ENCODE measurements around the gene PDE4B.

PDE4B gene

DNA sequence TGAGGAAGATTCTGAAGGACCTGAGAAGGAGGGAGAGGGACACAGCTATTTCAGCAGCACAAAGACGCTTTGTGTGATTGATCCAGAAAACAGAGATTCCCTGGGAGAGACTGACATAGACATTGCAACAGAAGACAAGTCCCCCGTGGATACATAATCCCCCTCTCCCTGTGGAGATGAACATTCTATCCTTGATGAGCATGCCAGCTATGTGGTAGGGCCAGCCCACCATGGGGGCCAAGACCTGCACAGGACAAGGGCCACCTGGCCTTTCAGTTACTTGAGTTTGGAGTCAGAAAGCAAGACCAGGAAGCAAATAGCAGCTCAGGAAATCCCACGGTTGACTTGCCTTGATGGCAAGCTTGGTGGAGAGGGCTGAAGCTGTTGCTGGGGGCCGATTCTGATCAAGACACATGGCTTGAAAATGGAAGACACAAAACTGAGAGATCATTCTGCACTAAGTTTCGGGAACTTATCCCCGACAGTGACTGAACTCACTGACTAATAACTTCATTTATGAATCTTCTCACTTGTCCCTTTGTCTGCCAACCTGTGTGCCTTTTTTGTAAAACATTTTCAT is 579.9 kb downstream of the PDE4B start:
- DNase-seq = peak; percentile 37

DNA sequence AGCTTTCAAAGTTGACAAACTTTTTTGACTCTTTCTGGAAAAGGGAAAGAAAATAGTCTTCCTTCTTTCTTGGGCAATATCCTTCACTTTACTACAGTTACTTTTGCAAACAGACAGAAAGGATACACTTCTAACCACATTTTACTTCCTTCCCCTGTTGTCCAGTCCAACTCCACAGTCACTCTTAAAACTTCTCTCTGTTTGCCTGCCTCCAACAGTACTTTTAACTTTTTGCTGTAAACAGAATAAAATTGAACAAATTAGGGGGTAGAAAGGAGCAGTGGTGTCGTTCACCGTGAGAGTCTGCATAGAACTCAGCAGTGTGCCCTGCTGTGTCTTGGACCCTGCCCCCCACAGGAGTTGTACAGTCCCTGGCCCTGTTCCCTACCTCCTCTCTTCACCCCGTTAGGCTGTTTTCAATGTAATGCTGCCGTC is 580.5 kb downstream of the PDE4B start:
- DNase-seq = peak; percentile 48

DNA sequence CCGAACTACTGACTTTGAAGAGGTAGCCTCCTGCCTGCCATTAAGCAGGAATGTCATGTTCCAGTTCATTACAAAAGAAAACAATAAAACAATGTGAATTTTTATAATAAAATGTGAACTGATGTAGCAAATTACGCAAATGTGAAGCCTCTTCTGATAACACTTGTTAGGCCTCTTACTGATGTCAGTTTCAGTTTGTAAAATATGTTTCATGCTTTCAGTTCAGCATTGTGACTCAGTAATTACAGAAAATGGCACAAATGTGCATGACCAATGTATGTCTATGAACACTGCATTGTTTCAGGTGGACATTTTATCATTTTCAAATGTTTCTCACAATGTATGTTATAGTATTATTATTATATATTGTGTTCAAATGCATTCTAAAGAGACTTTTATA is 581.5 kb downstream of the PDE4B start:
- DNase-seq = peak; percentile 83

DNA sequence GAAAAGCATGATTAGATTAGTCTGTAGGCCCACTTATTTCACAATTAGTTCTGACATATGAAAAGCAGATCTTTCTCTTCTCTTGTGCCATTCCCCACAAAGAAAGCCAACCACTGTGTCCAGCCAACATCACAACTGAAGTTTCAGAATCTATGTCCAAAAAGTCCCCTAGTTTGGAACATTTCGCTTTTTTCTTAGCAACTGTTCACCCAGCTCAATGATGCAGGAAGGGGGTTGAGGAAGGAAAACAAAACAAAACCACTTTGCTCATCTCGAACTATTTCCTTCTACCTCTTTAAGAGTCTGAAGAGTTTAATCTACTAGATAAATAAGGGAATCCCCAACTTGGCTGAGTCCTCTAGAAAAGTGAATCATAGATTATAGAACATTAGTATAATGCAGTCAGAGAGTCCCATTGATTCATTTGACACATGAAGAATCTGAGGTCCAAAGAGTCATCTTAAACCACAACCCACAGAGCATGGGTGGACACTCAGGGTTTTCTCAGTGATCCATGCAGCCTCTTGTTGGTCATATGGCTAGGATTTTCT is 581.9 kb downstream of the PDE4B start:
- DNase-seq = peak; percentile 94

DNA sequence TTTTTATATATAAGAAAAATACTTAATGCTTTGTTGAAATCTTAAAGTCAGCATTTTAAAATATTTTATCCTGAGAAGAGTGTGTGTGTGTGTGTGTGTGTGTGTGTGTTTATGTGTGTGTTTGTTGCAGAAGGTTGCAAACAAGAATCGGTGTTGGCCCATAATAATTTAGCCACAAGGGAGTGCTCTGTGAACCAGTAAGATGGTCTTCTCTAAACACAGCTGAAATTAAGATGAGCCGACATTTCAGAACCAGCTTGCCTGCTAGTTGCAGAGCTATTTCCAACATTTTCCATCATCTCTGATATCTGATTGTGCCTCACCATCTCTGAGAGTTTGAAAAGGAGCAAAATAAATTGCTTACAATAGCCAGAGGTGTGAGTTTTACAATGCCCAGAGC is 582.4 kb downstream of the PDE4B start:
- no peak for DNase-seq

DNA sequence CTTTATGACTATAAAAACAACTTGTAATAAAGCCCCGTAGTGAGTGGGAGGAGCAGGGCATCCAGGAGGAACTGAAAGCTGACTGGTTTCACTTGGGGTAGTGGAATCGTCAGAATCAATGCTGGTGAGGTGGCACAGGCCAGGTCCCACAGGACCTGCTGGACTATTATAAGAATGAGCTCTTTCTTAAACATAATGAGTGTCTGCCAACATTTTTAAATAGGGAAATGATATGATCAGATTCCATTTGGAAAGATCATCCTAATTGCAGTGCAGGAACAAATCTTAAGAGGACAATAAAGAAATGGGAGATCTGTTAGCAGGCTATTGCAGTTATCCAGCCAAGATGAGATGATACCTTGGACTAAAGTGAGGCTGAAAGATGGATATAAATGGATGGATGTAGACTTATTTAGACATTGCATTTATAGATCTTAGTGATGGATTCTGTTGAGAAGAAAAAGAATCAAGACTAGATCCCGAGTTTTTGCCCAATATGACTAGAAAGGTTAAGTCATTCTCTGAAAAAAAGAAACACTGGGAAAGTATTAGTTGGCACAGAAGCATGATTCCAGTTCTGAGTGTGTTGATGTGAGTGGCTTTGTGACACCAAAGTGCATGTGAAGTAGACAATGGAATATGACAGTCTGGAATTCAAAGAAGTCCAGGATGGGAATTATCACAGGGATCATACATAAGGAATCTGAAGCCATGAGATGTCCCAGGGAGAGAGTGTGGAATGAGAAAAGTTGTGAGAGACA is 587.9 kb downstream of the PDE4B start:
- DNase-seq = peak; percentile 97

DNA sequence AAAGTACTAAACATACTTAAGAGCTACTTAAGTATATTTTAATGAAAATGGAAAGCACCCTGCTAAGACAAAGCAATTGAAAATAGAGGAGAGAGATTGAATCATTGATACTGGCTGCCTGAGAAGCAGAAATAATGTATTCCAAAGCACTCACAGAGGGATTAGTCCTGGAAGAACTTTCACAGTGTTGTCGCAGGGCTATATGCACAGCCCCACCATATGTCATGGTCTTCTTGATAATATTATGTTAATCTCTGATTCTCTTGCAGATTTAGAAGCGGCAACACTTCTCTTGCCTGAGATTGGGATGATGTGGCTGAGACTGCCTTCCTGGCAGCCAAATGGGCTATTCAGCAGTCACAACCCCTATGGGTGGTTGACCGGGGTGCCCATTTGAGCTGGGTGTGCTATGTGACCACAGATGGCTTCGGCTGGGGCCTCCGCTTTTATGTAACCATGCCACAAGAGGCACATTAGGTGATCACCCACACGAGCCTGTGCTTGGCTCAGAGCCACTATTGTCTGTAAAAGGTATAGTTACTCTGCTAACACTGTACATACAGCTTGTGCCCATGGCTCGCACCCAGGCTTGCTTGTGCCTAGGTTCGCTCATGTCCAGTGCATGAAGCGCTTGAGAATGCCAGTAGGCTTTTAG is 589.1 kb downstream of the PDE4B start:
- no peak for DNase-seq

DNA sequence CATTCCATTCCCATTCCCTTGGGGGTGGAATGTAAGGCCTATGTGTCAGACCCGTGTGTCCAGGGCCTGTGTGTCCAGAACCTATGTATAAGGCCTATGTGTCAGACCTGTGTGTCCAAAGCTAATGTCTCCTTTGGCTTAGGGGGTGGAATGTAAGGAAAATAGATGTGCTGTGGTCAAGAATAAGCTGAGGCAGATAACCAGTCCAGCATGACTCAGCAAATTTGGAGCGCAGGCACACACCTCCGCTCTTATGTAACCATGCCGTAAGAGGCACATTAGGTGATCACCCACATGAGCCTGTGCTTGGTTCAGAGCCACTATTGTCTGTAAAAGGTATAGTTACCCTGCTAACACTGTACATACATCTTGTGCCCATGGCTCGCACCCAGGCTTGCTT is 590.5 kb downstream of the PDE4B start:
- DNase-seq = no peak

DNA sequence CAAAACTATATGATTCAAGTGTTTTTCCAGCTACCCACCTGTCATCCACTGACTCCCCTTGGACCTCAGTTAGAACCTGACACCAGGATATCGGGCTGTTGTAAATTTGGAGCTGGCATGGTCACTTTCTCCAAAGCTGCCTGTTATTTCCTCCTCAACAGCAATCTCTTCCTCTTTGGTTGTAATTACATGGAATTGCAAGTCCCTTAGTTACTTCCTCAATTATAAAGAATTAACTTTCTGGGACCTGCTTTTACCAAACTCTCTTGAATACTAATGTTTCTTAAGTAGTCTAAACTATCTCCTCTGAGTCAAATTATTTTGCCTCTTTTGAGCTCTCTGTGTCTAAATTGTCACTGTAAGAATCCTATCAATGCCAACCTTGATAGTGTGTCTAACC is 590.9 kb downstream of the PDE4B start:
- peak; percentile 73 for DNase-seq

DNA sequence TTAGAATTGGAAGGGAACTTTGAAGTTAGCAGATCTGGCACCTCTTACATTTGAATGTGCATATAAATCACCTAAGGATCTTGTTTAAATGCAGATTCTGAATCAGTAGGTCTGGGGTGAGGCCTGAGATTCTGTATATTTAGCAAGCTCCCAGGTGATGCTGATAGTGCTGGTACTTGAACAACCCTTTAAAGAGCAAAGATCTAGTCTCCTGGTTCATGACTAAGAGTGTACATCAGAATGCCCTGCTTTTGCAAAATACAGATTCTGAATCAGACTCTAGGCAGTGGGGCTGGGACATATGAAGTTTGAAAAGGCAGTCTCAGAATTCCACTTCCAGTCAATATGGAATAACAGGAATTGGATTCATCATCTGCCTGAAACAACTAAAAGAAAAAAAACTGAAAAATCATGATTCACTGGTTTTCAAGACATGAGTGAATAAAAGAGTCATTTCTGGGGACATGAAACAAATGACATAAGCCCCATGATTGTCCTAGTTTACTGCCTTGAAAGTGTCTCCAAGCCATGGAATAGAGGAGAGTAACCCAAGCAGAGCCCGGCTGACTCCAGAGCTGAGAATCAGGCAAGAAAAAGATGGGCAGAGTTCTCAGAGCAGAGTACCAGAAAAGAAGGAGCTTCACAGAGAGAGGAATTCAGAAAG is 591.7 kb downstream of the PDE4B start:
- peak; percentile 39 for DNase-seq

DNA sequence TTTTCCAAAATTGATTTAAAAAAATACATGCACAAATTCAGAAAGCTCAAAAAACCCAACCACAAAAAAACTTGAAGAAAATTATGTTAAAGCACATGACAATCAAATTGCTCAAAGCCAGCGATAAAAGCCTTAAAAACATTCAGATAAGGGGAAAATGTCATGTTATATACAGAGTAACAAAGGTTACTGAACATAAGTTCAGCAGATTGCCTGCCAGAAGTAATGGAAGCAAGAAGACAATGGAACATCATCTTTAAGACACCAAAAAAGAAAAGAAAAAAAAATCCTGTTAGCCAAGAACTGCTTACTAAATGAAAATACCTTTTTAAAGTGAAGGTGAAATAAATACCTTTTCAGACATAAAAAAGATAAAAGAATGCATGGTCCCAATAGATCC is 594.0 kb downstream of the PDE4B start:
- no peak for DNase-seq

DNA sequence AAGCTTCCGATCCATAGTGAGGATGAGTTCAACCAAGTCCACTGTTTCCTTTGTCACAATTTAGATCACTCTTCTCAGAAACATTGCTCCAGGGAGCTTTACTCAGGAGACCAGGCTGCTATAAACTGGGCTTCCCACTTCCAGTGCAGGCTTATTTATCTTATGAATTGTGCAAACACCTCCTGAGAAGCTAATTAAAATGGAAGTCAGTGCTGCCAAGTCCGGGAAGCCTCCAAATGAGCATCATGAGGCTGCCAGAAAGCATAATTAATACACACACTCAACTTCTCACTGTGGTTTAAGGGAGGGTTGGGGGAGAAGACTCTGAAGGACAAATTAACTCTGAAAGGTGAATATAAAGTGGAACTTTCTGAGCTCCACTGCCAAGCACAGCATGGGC is 596.2 kb downstream of the PDE4B start:
- DNase-seq = no peak

DNA sequence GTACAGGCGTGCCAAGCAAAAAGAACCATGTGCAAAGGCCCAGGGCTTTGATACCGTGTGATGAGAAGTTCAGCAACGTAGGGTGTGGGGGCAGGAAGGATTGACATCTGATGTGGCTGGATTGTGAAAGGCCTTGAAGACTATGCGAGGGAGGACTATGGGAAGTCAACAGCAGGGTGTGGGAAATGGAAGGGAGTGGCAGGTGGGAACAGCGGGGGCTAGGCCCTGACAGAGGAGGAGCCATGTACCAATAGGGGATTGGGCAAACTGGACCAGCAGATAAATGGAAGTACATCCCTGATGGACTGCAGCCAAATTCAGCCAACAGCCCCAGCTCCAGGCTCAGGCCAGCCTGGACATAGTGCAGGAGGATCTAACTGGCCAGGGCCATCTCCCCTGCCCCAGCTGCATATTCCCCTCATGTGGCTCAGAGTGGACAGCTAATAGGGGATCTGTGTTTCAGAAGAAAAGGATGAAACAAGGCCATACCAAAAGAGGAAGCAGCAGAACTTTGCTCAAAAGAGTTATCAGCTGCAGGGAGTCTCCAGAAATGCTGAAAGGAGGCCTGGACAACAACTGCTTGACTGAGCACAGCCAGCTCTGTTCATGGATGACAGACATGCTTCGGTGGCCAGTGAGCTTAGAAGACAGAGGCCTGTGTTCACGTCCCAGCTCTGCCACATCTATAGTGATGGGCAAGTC is 601.0 kb downstream of the PDE4B start:
- DNase-seq = peak; percentile 99

DNA sequence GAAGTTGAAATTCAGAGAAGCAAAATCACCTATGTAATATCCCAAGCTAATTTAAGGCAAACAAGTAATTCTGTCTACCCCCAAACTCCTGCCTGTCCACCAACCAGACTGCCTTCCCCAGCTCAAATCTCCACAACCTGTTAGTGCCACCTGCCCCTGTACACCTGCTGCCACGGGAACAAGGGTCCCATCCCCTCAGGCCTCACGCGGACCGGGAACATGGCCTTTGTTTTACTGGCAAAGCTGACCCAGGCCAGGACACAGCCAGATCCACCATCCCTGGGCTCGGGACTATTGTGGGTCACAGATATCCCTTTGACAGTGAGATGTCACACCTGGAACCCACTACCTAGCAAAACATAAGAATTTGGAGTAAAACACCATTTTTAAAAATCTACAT is 601.9 kb downstream of the PDE4B start:
- DNase-seq = no peak

DNA sequence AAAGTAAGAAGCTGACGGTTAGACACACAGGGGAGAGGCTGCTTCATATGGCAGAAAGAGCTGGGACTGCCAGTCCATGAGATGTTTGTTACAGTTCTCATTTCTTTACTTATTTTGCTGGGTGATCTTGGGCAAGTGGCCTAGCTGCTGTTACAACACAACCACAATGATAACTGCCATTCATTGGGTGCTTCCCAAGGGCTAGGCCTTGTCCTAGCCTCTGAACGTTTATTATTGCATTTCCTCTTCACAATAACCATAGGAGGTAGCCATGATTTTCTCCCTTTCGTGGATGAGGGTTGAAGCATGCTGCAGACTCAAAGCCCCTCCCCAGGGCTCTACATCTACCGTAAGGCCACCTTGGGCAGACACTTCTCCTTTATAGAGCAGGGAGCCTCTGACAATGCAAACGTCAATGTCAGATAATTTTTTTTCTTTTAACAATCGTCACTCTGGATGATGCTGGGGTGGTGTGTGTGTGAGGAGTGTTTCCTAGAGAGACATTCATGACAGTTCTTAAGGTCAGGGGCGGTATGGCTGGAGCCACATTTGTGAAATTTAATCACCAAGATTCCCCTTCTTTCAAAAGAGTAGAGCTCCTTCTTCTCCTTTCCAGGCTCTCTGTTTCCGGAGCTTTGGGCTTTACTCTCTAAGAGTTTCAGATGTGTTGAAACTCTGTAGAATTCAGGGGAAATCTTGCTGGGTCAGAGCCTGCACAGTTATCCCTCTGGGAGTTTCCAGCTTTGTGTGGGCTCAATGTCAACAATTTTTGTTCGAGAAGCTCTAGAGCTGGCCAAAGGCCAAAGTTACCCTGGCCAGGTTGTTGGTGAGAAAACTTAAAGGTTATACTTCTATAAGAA is 602.7 kb downstream of the PDE4B start:
- peak; percentile 100 for DNase-seq

DNA sequence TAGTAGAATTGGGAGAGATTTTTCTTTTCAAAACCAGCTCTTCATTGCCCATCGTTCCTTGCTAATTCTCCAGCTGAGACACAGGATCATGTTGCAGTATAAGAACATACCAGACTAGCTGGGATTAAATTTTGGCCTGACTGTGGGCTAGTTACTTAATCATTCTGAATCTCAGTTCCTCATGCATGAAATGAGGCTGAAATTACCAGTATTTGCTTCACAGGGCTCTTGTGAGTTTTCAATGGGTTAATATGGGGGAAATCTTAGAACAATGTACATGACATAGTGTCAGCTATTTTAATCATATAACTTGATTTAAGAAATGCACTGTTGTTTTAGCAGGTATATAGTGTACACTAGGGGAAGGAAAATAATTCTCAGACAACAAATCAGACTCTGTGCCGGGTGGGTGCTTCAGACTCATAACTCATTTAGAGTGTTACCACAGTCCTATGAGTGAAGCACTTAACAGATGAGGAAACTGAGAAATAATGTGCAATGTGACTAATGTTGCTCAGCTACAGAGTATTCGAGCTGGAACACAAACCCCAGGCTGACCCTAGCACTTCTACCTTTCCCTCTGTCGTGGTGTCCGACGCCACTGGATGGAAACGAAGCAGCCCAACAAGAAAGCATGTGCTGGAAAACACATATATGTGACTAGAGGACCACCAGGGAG is 603.7 kb downstream of the PDE4B start:
- DNase-seq = peak; percentile 97

DNA sequence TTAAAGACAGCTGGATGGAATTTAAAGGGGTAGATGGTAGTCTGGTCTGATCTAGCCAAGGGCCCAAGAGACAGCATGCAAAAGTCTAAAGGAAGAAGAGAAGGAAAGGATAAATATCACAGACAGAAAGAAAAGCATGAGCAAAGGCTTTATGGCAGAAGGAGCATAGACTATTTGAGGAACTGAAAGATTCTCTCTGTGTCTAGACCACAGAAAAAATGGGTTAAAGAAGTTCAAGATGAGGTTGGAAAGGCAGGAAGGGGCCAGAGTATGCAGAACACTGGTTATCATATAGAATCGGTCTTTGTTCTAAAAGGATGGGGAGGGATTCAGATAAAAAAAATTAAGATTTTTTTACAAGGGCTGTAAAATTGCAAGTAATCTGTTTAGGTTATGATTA is 604.5 kb downstream of the PDE4B start:
- peak; percentile 85 for DNase-seq

DNA sequence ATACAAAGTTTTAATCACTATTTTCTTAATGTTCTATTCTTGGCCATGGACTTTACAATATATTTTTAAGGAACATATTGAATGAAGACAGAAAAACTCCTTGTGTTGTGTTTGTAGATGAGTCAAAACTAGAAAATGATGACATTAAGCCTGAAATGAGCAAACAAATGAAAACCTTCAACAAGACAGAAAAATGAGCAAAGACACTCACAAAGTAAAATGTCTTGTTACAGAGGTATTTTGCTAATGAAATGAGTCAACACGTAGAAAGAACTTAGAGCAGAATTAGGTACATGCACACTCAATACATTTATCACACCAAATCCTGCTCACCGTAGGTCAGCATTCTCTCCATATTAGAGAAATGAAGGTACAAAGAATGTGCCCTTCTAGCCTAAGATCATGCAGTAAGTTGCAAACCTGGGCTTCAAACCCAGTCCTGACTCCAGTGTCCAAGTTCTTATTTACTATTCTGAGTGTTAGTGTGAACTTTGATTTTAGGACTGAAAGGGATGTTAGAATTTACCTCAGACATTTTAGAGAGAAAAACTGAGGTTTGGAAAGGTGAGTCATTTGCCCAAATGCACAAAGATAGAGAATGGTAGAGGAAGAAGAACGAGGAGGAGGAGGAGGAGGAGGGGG is 607.3 kb downstream of the PDE4B start:
- DNase-seq = peak; percentile 47

DNA sequence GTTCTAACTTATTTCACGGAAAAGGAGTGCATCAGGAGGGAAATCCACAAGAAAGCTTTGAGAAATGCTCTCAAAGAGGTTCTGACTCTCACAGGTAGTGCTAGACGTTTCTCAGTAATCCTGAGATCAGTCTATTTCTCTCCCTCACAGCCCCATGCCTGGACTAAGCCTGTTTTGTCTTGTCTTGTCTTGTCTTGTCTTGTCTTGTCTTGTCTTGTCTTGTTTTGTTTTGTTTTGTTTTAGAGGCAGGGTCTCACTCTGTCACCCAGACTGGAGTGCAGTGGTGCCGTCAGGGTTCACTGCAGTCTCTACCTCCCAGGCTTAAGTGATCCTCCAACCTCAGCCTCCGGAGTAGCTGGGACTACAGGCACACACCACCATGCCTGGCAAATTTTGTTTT is 608.0 kb downstream of the PDE4B start:
- no peak for DNase-seq

DNA sequence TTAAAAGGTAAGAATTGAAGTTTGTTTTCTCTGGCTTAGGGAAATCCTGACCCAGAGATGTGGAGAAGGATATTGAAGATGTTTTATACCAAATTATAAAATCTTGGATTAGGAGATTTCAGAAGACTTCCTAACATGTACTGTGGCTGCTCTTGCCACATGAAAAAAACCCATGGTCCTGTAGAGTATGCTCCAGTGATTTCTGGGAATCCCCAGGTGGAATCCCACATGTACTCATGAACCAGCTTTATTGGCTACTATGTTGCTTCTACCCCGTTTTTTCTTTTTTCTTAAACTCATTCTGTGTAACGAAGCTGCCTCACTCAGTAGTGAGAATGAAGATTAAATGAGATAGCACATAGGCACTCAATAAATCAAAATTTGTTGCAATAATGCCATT is 608.5 kb downstream of the PDE4B start:
- peak; percentile 38 for DNase-seq

DNA sequence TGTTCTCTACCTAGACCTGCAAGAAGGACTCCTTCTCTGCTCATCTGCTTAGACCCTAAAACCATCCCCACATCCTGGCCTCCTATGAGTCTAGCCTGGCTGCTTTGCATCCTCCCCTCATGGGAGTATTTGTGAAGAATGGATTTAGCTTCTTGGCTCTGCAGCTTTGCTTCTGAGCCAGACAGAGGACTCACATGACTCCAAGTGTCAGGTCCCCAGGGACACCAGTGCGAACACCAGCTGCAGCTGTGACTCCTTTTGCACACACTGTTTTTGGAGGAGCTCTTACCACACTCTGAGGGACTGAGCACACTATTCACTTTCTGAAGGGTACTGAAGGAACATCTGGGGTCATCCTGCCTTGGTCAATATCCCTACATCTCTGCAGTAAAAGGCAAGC is 609.5 kb downstream of the PDE4B start:
- no peak for DNase-seq

All from inflammatory macrophage treated with lipopolysaccharide for 4 hours (primary cell).